HepG2 (cell line): ENCODE results near the gene SPOPL. TPM values are rescaled to one million over a fixed set of nuclear protein-coding genes. Genes with fewer than 3 reads are reported as not detected.
A peak's percentile ranks its signal among the peaks of the same experiment; 100 is the strongest.

Experiments used
- FOSL2 ChIP-seq: sonication (generic); formaldehyde crosslinking; IDR thresholded peaks from 2 replicates; pipeline ENCODE4 v1.4.0; 2020; ENCODE audit warnings: missing genetic modification reagents
- FOXA1 ChIP-seq, 2 experiments: fragments of 450-650 bp in 1 of 2; sonication (generic) in 1 of 2; formaldehyde crosslinking in 1 of 2; IDR thresholded peaks; 2 replicates each; pipeline versions ENCODE4 v1.4.0 to v1.6.1; 2016 to 2020; ENCODE audit warnings: missing genetic modification reagents in 1 of 2
- ISL2 ChIP-seq: sonication (generic); formaldehyde crosslinking; IDR thresholded peaks from 2 replicates; pipeline ENCODE4 v1.5.0; 2020; ENCODE audit warnings: missing genetic modification reagents
- MAFF ChIP-seq: IDR thresholded peaks from 2 replicates; pipeline ENCODE4 v1.6.1; 2011; ENCODE audit warnings: low read depth, low read length, improper control_type of control experiment
- ONECUT2 ChIP-seq: sonication (generic); formaldehyde crosslinking; IDR thresholded peaks from 2 replicates; pipeline ENCODE4 v1.4.0; 2020; ENCODE audit warnings: missing genetic modification reagents
- ZNF142 ChIP-seq: sonication (generic); formaldehyde crosslinking; IDR thresholded peaks from 2 replicates; pipeline ENCODE4 v1.4.0; 2020; ENCODE audit warnings: missing genetic modification reagents
- ZNF180 ChIP-seq: sonication (generic); formaldehyde crosslinking; IDR thresholded peaks from 2 replicates; pipeline ENCODE4 v1.4.0; 2020; ENCODE audit warnings: low read depth, missing genetic modification reagents, borderline replicate concordance
- ZNF512B ChIP-seq: sonication (generic); formaldehyde crosslinking; IDR thresholded peaks from 2 replicates; pipeline ENCODE4 v1.5.1; 2020; ENCODE audit warnings: missing genetic modification reagents, mild to moderate bottlenecking, borderline replicate concordance
- polyA plus RNA-seq, 8 experiments: library from polyadenylated mRNA; depleted of rRNA in 3 of 8; stranded (reverse) in 7 of 8; unstranded in 1 of 8; fragments of >200 nt; fragmentation: Illumina TruSeq in 4 of 8; extraction: Trizol in 4 of 8; gene quantifications; 2 replicates each; pipeline versions ENCODE4 v1.2.1 to v1.2.3, GENCODE V29; 2011 to 2016; ENCODE audit warnings: low read depth in 4 of 8, missing spikeins in 1 of 8, mixed read lengths in 1 of 8; ENCODE audit not compliant: insufficient read depth in 1 of 8
- total RNA-seq, 5 experiments: library from RNA; depleted of rRNA; stranded (reverse); fragments of >200 nt; fragmentation: Illumina TruSeq; extraction: Trizol; gene quantifications; 2 replicates each; pipeline ENCODE4 v1.2.3, GENCODE V29; 2016; ENCODE audit warnings: low read depth in 1 of 5
- TF ChIP-seq, protein P1 (sequence below): sonication (generic); formaldehyde crosslinking; IDR thresholded peaks from 2 replicates; pipeline ENCODE4 v1.8.1; 2022; ENCODE audit warnings: low read depth, mild to moderate bottlenecking, missing genetic modification reagents
- TF ChIP-seq, protein P2 (sequence below): sonication (generic); formaldehyde crosslinking; conservative IDR thresholded peaks from 2 replicates; pipeline ENCODE4 v1.4.0; 2020; ENCODE audit warnings: mild to moderate bottlenecking, missing genetic modification reagents, moderate library complexity

SPOPL gene
- total and polyA plus RNA-seq, 2 of the 13 experiments (the other 11 are each of a cell fraction or from before 2014, with no cell fraction given) = 12.6 to 51.6 TPM

- TF ChIP-seq ZNF512B (CRISPR knock-in tag) (no peak), ZNF142 (no peak), FOSL2 (CRISPR knock-in tag) (peak; percentile 62; the same call in 1 of the 2 replicates), FOXA1 (IDR thresholded peaks at IDR 0.05) (no peak), FOXA1 (CRISPR knock-in tag; IDR thresholded peaks at IDR 0.05) (peak; percentile 80), MAFF (no peak), ZNF180 (CRISPR knock-in tag) (no peak), ONECUT2 (CRISPR knock-in tag) (no peak), ISL2 (CRISPR knock-in tag) (peak; percentile 61)
- TF ChIP-seq, protein P1, sequence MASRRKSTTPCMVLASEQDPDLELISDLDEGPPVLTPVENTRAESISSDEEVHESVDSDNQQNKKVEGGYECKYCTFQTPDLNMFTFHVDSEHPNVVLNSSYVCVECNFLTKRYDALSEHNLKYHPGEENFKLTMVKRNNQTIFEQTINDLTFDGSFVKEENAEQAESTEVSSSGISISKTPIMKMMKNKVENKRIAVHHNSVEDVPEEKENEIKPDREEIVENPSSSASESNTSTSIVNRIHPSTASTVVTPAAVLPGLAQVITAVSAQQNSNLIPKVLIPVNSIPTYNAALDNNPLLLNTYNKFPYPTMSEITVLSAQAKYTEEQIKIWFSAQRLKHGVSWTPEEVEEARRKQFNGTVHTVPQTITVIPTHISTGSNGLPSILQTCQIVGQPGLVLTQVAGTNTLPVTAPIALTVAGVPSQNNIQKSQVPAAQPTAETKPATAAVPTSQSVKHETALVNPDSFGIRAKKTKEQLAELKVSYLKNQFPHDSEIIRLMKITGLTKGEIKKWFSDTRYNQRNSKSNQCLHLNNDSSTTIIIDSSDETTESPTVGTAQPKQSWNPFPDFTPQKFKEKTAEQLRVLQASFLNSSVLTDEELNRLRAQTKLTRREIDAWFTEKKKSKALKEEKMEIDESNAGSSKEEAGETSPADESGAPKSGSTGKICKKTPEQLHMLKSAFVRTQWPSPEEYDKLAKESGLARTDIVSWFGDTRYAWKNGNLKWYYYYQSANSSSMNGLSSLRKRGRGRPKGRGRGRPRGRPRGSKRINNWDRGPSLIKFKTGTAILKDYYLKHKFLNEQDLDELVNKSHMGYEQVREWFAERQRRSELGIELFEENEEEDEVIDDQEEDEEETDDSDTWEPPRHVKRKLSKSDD (CRISPR knock-in tag) = no peak
- TF ChIP-seq, protein P2, sequence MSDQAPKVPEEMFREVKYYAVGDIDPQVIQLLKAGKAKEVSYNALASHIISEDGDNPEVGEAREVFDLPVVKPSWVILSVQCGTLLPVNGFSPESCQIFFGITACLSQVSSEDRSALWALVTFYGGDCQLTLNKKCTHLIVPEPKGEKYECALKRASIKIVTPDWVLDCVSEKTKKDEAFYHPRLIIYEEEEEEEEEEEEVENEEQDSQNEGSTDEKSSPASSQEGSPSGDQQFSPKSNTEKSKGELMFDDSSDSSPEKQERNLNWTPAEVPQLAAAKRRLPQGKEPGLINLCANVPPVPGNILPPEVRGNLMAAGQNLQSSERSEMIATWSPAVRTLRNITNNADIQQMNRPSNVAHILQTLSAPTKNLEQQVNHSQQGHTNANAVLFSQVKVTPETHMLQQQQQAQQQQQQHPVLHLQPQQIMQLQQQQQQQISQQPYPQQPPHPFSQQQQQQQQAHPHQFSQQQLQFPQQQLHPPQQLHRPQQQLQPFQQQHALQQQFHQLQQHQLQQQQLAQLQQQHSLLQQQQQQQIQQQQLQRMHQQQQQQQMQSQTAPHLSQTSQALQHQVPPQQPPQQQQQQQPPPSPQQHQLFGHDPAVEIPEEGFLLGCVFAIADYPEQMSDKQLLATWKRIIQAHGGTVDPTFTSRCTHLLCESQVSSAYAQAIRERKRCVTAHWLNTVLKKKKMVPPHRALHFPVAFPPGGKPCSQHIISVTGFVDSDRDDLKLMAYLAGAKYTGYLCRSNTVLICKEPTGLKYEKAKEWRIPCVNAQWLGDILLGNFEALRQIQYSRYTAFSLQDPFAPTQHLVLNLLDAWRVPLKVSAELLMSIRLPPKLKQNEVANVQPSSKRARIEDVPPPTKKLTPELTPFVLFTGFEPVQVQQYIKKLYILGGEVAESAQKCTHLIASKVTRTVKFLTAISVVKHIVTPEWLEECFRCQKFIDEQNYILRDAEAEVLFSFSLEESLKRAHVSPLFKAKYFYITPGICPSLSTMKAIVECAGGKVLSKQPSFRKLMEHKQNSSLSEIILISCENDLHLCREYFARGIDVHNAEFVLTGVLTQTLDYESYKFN (CRISPR knock-in tag) = peak; percentile 49
Measured at GRCh38 chr2:138475277-138475776, 26.2 kb upstream of the SPOPL start (continued).
